Ovary (tissue), 9 donors: ENCODE measurements around the gene SUSD3. TPM values are rescaled to one million over a fixed set of nuclear protein-coding genes. Genes with fewer than 3 reads are reported as not detected.

Experiments used
- DNase-seq, 5 donors: peaks; one replicate each; pipeline ENCODE4 v3.0.0-alpha.2; 2019 to 2020
- H3K27ac ChIP-seq, 2 donors: fragments of 200-600 bp; one replicate each; pipeline versions ENCODE4 v1.5.1 to v1.8.0; 2019 to 2022
- H3K27me3 ChIP-seq: fragments of 200-600 bp; one replicate; pipeline ENCODE4 v1.8.0; 2022
- H3K36me3 ChIP-seq: fragments of 200-600 bp; sonication (generic); one replicate; pipeline ENCODE4 v1.5.1; 2019
- H3K4me1 ChIP-seq: one replicate; pipeline ENCODE4 v1.8.1; 2013; ENCODE audit warnings: mild to moderate bottlenecking, moderate library complexity; ENCODE audit not compliant: insufficient read depth
- H3K4me3 ChIP-seq: fragments of 200-600 bp; sonication (generic); one replicate; pipeline ENCODE4 v1.5.1; 2017
- H3K9me3 ChIP-seq, 2 donors: fragments of 200-600 bp in 1 of 2; sonication (generic) in 1 of 2; one replicate each; pipeline versions ENCODE4 v1.5.1 to v1.8.1; 2013 to 2019; ENCODE audit warnings: mild to moderate bottlenecking in 1 of 2, moderate library complexity in 1 of 2
- EP300 ChIP-seq: sonication (generic); formaldehyde crosslinking; IDR thresholded peaks from one replicate; pipeline ENCODE4 v1.6.1; 2017; ENCODE audit warnings: antibody characterized with exemption
- POLR2A ChIP-seq: fragments of 450-650 bp; IDR thresholded peaks from one replicate; pipeline ENCODE4 v1.6.1; 2017; ENCODE audit warnings: antibody characterized with exemption, mild to moderate bottlenecking, moderate library complexity
- WGBS, 3 donors: extraction: QIAGEN DNeasy Blood & Tissue Kit in 1 of 3; methylation state at CpG; one replicate each; pipeline versions ENCODE4 v1.1.5 to v1.1.7; 2013 to 2017; 5-methylcytosine and 5-hydroxymethylcytosine counted together
- intact Hi-C, 4 donors: fragments of 100-400 bp; cut with DNase I; formaldehyde crosslinking; loops; one replicate each; pipeline versions ENCODE4 v1.11.0 to v1.15.1; 2022 to 2023
- polyA plus RNA-seq, 2 donors: library from polyadenylated mRNA; stranded (reverse); fragments of 200-250 nt in 1 of 2; fragments of 350-450 nt in 1 of 2; fragmentation: Illumina TruSeq in 1 of 2; extraction: RNeasy Lipid Tissue Mini Kit (QIAGEN cat#74804) in 1 of 2; gene quantifications; one replicate each; pipeline ENCODE4 v1.2.3, GENCODE V29; 2013 to 2014
- total RNA-seq, 7 donors: library from RNA; depleted of rRNA in 2 of 7; stranded (reverse); fragments of >200 nt in 2 of 7; fragmentation: NEBNext Ultra II Directional in 3 of 7; extraction: Animal tissue kit (Norgen Biotek cat#: 25700) in 3 of 7; gene quantifications; one replicate each; pipeline versions ENCODE4 v1.1.0 to v1.2.4, GENCODE V29; 2016 to 2023
- TF ChIP-seq, protein P1 (sequence below), 3 donors: fragments of 450-650 bp in 2 of 3; fragments of 200-600 bp in 1 of 3; IDR thresholded peaks; one replicate each; pipeline versions ENCODE4 v1.5.1 to v1.8.0; 2016 to 2022; ENCODE audit warnings: antibody characterized with exemption in 3 of 3, mild to moderate bottlenecking in 1 of 3
- donor health status: DM: no; HTN: no; CAD: no; lungs with moderate emphysema.
- donor health status: DM: no; HTN: no; CAD: no.
- donor health status: Bipolar disorder and iron deficiency.
- donor health status: DM: yes; HTN: yes; CAD: no.
- donor health status: DM: no; HTN: no; CAD: no.
- donor health status: DM: yes; HTN: yes; CAD: no.

Gene SUSD3
- total and polyA plus RNA-seq, 9 donors: 9.6 to 66.1 (median 42.4) TPM

DNA sequence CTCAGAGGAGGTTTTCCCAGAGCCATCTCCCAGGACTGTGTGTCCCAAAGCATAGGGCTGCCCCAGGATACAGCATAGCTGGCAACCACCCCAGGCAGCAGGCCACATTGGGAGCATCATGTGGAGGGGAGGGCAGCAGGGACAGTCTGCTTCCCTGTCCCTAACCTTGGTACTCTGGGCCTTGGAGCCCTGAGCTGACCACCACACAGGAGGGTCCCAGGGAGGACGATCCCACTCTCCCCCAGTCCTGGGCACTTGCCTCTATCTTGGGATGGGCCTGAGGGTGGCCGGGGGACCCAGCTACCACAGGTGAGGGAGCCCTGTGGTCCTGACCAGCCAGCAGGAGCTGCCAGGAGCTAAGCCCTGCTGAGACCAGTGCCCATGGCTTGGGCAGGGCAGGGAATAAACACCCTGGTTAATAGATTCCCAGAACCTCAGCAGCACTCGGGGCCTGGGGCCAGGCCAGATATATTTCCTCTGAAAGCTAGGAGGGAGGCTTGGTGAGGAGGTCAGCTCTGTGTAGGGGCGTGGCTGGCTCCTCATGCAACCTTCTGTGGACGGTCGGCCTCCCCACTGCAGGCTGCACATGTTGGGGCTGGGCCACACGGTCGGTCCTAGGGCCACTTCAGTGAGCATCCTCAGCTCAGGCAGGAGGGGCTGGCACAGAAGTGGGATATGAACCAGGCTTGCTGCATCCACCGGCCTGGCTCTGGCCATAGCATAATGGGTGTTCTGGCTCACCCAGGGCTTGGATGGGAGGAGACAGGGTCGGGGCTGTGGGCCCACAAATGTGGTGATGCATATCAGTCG, 71.4 kb downstream of the SUSD3 start:
- peaks cover 28% of the 10 kb centered on the region for H3K4me1 ChIP-seq
- peak in 2 of 5 donors; percentile 20 to 34 for DNase-seq

GRCh38 chr9:93130861-93131481, 72.5 kb downstream of the SUSD3 start:
- DNase-seq: peak in 2 of 5 donors; percentile 35 to 46
- Histone ChIP-seq H3K27me3 (no peaks in the 10 kb centered on the region), H3K27ac (peak overlapping the region in 1 of 2 donors; percentile 96), H3K36me3 (no peaks in the 10 kb centered on the region), H3K4me3 (no peak overlapping the region), H3K4me1 (peaks cover 34% of the 10 kb centered on the region), H3K9me3 (no peaks in the 10 kb centered on the region)
- intact Hi-C loops: loop anchor here in 2 of 4 donors (5.0 to 10.0 kb wide), 2 partner anchors 34 to 324 kb away; partner anchors contain the start of genes CARD19 (in 1 of the 2), FAM120A (in 1 of the 2) and FAM120AOS (in 1 of the 2)
- TF ChIP-seq EP300 (no peak), POLR2A (no peak)
- TF ChIP-seq, protein P1, sequence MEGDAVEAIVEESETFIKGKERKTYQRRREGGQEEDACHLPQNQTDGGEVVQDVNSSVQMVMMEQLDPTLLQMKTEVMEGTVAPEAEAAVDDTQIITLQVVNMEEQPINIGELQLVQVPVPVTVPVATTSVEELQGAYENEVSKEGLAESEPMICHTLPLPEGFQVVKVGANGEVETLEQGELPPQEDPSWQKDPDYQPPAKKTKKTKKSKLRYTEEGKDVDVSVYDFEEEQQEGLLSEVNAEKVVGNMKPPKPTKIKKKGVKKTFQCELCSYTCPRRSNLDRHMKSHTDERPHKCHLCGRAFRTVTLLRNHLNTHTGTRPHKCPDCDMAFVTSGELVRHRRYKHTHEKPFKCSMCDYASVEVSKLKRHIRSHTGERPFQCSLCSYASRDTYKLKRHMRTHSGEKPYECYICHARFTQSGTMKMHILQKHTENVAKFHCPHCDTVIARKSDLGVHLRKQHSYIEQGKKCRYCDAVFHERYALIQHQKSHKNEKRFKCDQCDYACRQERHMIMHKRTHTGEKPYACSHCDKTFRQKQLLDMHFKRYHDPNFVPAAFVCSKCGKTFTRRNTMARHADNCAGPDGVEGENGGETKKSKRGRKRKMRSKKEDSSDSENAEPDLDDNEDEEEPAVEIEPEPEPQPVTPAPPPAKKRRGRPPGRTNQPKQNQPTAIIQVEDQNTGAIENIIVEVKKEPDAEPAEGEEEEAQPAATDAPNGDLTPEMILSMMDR (IDR thresholded peaks at IDR 0.05): no peak
- 58 to 66% (median 63%) methylated on average over 15 of the region's 15 CpGs for WGBS, 3 donors

More for the DNA sequence above, 71.4 kb downstream of the SUSD3 start:
- H3K27me3 ChIP-seq: no peaks in the 10 kb centered on the region
- 50 to 80% (median 74%) methylated on average over 11 of the region's 11 CpGs for WGBS, 3 donors
- no peak for TF ChIP-seq EP300
- TF ChIP-seq, protein P1 (IDR thresholded peaks at IDR 0.05): no peak
- TF ChIP-seq POLR2A: no peak
- no peaks in the 10 kb centered on the region for H3K9me3 ChIP-seq
- no peaks in the 10 kb centered on the region for H3K36me3 ChIP-seq
- intact Hi-C loops: loop anchor here in 2 of 4 donors (5.0 to 10.0 kb wide), 2 partner anchors 33 to 325 kb away; partner anchors contain the start of genes CARD19 (in 1 of the 2), FAM120A (in 1 of the 2) and FAM120AOS (in 1 of the 2)
- H3K4me3 ChIP-seq: no peak overlapping the region
- H3K27ac ChIP-seq: no peak overlapping the region

GRCh38 chr9:93131599-93132286, 73.2 kb downstream of the SUSD3 start:
- Histone ChIP-seq H3K27ac (peak overlapping the region; percentile 70 to 96), H3K9me3 (no peaks in the 10 kb centered on the region), H3K36me3 (no peaks in the 10 kb centered on the region), H3K27me3 (no peaks in the 10 kb centered on the region), H3K4me1 (peaks cover 34% of the 10 kb centered on the region), H3K4me3 (no peak overlapping the region)
- intact Hi-C loops: loop anchor here in 2 of 4 donors (5.0 to 10.0 kb wide), 2 partner anchors 34 to 323 kb away; partner anchors contain the start of genes CARD19 (in 1 of the 2), FAM120A (in 1 of the 2) and FAM120AOS (in 1 of the 2)
- WGBS, 3 donors: 78 to 84% (median 82%) methylated on average over 13 of the region's 13 CpGs
- DNase-seq: peak in 2 of 5 donors; percentile 26 to 41
- no peak for TF ChIP-seq POLR2A
- no peak for TF ChIP-seq EP300
- TF ChIP-seq, protein P1 (IDR thresholded peaks at IDR 0.05): no peak
